GM12891 (cell line): ENCODE results near the gene PRR14L.
"Not testable (repeated sequence)": the region's sequence is repeated elsewhere in the genome, so short reads cannot be mapped to it uniquely, and the experiment has no call there.

Source experiments
- DNase-seq: peaks from one replicate; pipeline ENCODE4 v3.0.0; 2011; ENCODE audit warnings: low spot score; ENCODE audit not compliant: insufficient read length
- FAIRE-seq: peaks from 2 replicates; lab custom pipeline; 2011; peaks lifted over from hg19 to GRCh38; lab: Jason Lieb, UNC
- PAX5 ChIP-seq: IDR thresholded peaks from 2 replicates; pipeline ENCODE4 v1.6.1; 2011; ENCODE audit warnings: low read length, moderate library complexity, mild to moderate bottlenecking; ENCODE audit not compliant: insufficient read depth, severe bottlenecking
- POLR2A ChIP-seq: IDR thresholded peaks from 2 replicates; pipeline ENCODE4 v1.6.1; 2011; ENCODE audit warnings: low read depth, low read length, control low read depth
- POLR2AphosphoS5 ChIP-seq: IDR thresholded peaks from 2 replicates; pipeline ENCODE4 v1.6.1; 2011; ENCODE audit warnings: low read depth, low read length, control low read depth
- POU2F2 ChIP-seq: IDR thresholded peaks from 2 replicates; pipeline ENCODE4 v1.6.1; 2011; ENCODE audit warnings: low read depth, mild to moderate bottlenecking, control low read depth, low read length, moderate library complexity
- SPI1 ChIP-seq: IDR thresholded peaks from 2 replicates; pipeline ENCODE4 v1.6.1; 2011; ENCODE audit warnings: low read depth, low read length, control low read depth
- TAF1 ChIP-seq: IDR thresholded peaks from 2 replicates; pipeline ENCODE4 v1.6.1; 2011; ENCODE audit warnings: low read depth, low read length, control low read depth

The PRR14L gene

GRCh38 chr22:31726692-31727091 lies 23.2 kb downstream of the PRR14L start:
- no peak for TF ChIP-seq POLR2A
- no peak for TF ChIP-seq SPI1
- TF ChIP-seq PAX5 = no peak
- no peak for TF ChIP-seq POLR2AphosphoS5
- TF ChIP-seq POU2F2 = no peak
- no peak for TF ChIP-seq TAF1
- FAIRE-seq = no peak
- DNase-seq = no peak

- DNase-seq (no peak), FAIRE-seq (no peak)
- TF ChIP-seq POLR2AphosphoS5 = no peak
These were observed 26.2 kb downstream of the PRR14L start for GRCh38 chr22:31723723-31724122.

- no peak for DNase-seq
- FAIRE-seq = no peak
- TF ChIP-seq POU2F2 (no peak), POLR2AphosphoS5 (no peak), PAX5 (no peak), TAF1 (no peak), SPI1 (no peak), POLR2A (no peak)
These were observed 30.0 kb downstream of the PRR14L start for GRCh38 chr22:31719850-31720471.

GRCh38 chr22:31715147-31715778 lies 34.7 kb downstream of the PRR14L start:
- DNase-seq (no peak), FAIRE-seq (no peak)
- TF ChIP-seq POU2F2 (no peak), TAF1 (no peak), POLR2A (no peak), SPI1 (no peak), POLR2AphosphoS5 (no peak), PAX5 (no peak)

GRCh38 chr22:31711226-31711625 lies 38.7 kb downstream of the PRR14L start:
- not testable (repeated sequence) for DNase-seq, FAIRE-seq

- FAIRE-seq (no peak), DNase-seq (no peak)
- TF ChIP-seq TAF1 = no peak
- no peak for TF ChIP-seq POU2F2
- TF ChIP-seq PAX5 = no peak
- no peak for TF ChIP-seq POLR2AphosphoS5
- TF ChIP-seq SPI1 = no peak
- no peak for TF ChIP-seq POLR2A
These were observed 42.4 kb downstream of the PRR14L start for GRCh38 chr22:31707519-31707918.

- FAIRE-seq (no peak), DNase-seq (no peak)
These were observed 54.5 kb downstream of the PRR14L start for GRCh38 chr22:31695423-31695822.

GRCh38 chr22:31694046-31694445 lies 55.9 kb downstream of the PRR14L start:
- FAIRE-seq, DNase-seq: not testable (repeated sequence)

More at GRCh38 chr22:31695423-31695822, 54.5 kb downstream of the PRR14L start:
- TF ChIP-seq SPI1 (no peak), PAX5 (no peak)

- no peak for TF ChIP-seq POU2F2
- peak; percentile 61 for TF ChIP-seq SPI1
- DNase-seq (no peak), FAIRE-seq (no peak)
These were observed 57.6 kb downstream of the PRR14L start for GRCh38 chr22:31692186-31692886.

- TF ChIP-seq TAF1 (no peak), POLR2A (no peak), PAX5 (no peak), POLR2AphosphoS5 (no peak), POU2F2 (no peak), SPI1 (no peak)
- FAIRE-seq (no peak), DNase-seq (no peak)
These were observed 58.5 kb downstream of the PRR14L start for GRCh38 chr22:31691408-31691807.

GRCh38 chr22:31683181-31684105 lies 66.5 kb downstream of the PRR14L start:
- DNase-seq (no peak), FAIRE-seq (no peak)
- TF ChIP-seq TAF1 (no peak), PAX5 (no peak), POU2F2 (no peak), SPI1 (no peak), POLR2A (no peak), POLR2AphosphoS5 (no peak)
